Ovary (tissue), 3 donors: ENCODE data around the gene PIGK.

ENCODE experiments used
- EP300 ChIP-seq: sonication (generic); formaldehyde crosslinking; IDR thresholded peaks from one replicate; pipeline ENCODE4 v1.6.1; 2017; ENCODE audit warnings: antibody characterized with exemption
- POLR2A ChIP-seq: fragments of 450-650 bp; IDR thresholded peaks from one replicate; pipeline ENCODE4 v1.6.1; 2017; ENCODE audit warnings: antibody characterized with exemption, mild to moderate bottlenecking, moderate library complexity
- TF ChIP-seq, protein P1 (sequence below), 3 donors: fragments of 450-650 bp in 2 of 3; fragments of 200-600 bp in 1 of 3; IDR thresholded peaks; one replicate each; pipeline versions ENCODE4 v1.5.1 to v1.8.0; 2016 to 2022; ENCODE audit warnings: antibody characterized with exemption in 3 of 3, mild to moderate bottlenecking in 1 of 3
- donor health status: DM: no; HTN: no; CAD: no.

DNA sequence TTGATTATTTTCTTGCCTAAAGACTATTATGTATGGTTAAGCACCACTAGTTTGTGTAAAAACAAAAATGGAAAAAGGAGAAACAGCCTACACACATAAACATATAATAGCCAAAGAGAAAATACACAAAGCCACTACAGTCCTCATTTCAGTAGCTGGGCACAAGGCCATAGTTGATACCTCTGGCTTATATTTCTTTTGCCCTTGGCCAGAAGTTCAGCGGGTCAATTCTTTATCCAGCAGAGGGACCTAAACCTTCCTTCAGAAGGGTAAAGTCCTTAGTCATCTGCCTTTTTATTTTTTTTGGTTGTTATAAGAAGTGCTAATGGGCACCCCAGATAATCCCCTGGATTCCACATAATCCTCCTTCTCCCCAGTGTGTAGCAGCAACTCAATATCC lies 134.1 kb downstream of the PIGK start:
- TF ChIP-seq, protein P1, sequence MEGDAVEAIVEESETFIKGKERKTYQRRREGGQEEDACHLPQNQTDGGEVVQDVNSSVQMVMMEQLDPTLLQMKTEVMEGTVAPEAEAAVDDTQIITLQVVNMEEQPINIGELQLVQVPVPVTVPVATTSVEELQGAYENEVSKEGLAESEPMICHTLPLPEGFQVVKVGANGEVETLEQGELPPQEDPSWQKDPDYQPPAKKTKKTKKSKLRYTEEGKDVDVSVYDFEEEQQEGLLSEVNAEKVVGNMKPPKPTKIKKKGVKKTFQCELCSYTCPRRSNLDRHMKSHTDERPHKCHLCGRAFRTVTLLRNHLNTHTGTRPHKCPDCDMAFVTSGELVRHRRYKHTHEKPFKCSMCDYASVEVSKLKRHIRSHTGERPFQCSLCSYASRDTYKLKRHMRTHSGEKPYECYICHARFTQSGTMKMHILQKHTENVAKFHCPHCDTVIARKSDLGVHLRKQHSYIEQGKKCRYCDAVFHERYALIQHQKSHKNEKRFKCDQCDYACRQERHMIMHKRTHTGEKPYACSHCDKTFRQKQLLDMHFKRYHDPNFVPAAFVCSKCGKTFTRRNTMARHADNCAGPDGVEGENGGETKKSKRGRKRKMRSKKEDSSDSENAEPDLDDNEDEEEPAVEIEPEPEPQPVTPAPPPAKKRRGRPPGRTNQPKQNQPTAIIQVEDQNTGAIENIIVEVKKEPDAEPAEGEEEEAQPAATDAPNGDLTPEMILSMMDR (IDR thresholded peaks at IDR 0.05) = no peak
- no peak for TF ChIP-seq POLR2A
- no peak for TF ChIP-seq EP300
